SW 1271 (cell line): Measurements from ENCODE around the gene NOP9.

Experiments used
- DNase-seq, 2 experiments: peaks; one replicate each; lab custom pipeline; 2025; lab: John Stamatoyannopoulos, UW

NOP9 gene

GRCh38 chr14:24308342-24309124, 8.9 kb downstream of the NOP9 start:
- no peak for DNase-seq

- no peak for DNase-seq
These were observed 10.1 kb downstream of the NOP9 start, which contains the start of gene LTB4R2 for GRCh38 chr14:24309538-24310264. Gene LTB4R2 (plus strand): TSS chr14:24310140. CDS start chr14:24310665, 525 bp downstream.

- DNase-seq = no peak
These were observed 10.6 kb downstream of the NOP9 start for GRCh38 chr14:24310265-24310645.

DNA sequence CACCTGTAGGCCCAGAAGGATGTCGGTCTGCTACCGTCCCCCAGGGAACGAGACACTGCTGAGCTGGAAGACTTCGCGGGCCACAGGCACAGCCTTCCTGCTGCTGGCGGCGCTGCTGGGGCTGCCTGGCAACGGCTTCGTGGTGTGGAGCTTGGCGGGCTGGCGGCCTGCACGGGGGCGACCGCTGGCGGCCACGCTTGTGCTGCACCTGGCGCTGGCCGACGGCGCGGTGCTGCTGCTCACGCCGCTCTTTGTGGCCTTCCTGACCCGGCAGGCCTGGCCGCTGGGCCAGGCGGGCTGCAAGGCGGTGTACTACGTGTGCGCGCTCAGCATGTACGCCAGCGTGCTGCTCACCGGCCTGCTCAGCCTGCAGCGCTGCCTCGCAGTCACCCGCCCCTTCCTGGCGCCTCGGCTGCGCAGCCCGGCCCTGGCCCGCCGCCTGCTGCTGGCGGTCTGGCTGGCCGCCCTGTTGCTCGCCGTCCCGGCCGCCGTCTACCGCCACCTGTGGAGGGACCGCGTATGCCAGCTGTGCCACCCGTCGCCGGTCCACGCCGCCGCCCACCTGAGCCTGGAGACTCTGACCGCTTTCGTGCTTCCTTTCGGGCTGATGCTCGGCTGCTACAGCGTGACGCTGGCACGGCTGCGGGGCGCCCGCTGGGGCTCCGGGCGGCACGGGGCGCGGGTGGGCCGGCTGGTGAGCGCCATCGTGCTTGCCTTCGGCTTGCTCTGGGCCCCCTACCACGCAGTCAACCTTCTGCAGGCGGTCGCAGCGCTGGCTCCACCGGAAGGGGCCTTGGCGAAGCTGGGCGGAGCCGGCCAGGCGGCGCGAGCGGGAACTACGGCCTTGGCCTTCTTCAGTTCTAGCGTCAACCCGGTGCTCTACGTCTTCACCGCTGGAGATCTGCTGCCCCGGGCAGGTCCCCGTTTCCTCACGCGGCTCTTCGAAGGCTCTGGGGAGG, 11.3 kb downstream of the NOP9 start, which contains the start of gene LTB4R:
TSS of gene LTB4R (plus strand) at position 857 of the 959 bp plus-strand sequence. CDS start 4,150 bp downstream, outside the sequence.
- DNase-seq = no peak

- no peak for DNase-seq
These were observed 12.4 kb downstream of the NOP9 start for GRCh38 chr14:24311837-24312615.

- no peak for DNase-seq
These were observed 13.3 kb downstream of the NOP9 start for GRCh38 chr14:24312736-24313507.

GRCh38 chr14:24313913-24314312, 14.3 kb downstream of the NOP9 start:
- DNase-seq = no peak

DNA sequence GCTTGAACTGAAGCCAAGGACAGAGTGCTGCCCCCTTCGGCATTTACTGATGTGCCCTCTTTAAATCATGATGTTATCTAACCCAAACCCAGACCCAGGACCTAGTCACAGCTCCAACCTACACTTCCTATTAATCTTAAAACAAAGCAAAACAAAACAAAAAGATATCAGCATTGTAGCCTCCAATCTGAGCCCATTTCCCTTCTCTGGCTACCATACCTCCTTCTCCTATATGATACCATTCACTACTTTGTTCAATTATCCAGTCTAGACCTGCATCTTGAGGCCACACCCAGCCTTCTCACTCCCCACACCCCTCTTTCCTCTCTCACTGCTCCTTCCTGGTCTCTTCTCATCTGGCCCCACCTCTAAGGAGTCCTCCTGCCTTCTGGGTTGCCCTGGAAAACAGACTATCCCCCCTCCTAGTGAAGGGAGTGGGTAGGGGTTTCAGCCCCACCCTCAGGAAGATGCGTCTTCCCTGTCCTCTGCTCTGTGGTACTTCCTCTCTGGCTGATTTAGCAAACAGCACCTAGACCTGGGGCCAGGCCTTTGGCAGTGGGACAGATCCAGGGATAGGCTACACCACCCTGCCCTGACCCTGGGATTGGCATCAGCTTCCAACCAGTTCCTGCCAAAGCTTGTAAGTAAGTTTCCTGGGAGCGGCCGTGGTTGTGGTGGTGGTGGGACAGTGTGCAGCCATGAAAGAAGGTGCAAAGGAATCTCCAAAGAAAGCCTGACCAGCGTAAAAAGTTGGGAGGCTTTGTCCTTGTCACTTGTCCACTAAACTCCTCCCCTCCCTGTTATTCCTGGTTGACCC, 14.9 kb downstream of the NOP9 start:
- no peak for DNase-seq

DNA sequence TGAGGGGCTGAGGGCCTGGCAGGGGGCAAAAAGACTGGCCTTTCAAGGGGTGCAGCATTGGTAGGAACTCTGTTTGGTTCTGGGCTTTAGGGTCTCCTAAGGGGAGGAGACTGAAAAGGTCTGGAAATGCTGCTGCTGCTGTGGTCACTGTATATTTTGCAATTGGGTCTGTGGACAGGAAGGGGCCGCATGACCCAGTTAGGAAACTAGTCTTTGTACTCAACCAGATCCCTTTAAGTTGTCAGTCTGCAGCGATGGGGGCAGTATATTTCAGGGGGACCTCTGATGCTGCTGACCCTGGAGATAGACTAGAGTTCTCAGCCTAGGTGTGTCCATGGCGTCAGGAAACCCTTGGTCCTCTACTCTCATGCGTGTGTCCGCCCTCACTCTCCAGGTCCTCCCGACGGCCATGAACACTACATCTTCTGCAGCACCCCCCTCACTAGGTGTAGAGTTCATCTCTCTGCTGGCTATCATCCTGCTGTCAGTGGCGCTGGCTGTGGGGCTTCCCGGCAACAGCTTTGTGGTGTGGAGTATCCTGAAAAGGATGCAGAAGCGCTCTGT, 15.7 kb downstream of the NOP9 start:
- no peak for DNase-seq

GRCh38 chr14:24315807-24316596, 16.4 kb downstream of the NOP9 start:
- no peak for DNase-seq

DNA sequence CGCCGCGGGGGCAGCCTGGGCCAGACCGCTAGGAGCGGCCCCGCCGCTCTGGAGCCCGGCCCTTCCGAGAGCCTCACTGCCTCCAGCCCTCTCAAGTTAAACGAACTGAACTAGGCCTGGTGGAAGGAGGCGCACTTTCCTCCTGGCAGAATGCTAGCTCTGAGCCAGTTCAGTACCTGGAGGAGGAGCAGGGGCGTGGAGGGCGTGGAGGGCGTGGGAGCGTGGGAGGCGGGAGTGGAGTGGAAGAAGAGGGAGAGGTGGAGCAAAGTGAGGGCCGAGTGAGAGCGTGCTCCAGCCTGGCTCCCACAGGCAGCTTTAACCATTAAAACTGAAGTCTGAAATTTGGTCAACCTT, 16.9 kb downstream of the NOP9 start:
- DNase-seq = no peak

- peak in 1 of 2 experiments; percentile 29 for DNase-seq
These were observed 17.7 kb downstream of the NOP9 start for GRCh38 chr14:24317141-24317928.

GRCh38 chr14:24321212-24321975, 21.7 kb downstream of the NOP9 start:
- no peak for DNase-seq

GRCh38 chr14:24322672-24323071, 23.0 kb downstream of the NOP9 start:
- DNase-seq = no peak

DNA sequence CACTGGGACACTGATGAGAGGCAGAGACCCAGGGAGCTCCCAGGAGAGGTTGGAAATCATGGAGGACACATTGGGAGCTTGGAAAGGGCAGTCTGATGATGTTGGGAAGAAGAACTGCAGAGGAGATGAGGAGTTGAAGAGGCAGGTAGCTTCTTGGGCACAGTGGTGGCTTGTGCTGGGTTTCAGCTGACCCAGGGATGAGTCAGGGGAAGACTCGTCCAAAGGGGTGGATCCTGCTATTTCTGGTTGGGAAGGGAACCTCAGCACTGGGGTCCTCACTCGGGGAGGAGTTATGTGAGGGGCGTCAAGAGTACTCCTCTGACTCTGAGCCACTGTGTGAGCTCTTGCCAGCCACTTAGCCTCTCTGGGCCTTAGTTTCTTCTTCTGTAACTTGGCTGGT, 23.7 kb downstream of the NOP9 start:
- no peak for DNase-seq

GRCh38 chr14:24324024-24324423, 24.4 kb downstream of the NOP9 start:
- no peak for DNase-seq

DNA sequence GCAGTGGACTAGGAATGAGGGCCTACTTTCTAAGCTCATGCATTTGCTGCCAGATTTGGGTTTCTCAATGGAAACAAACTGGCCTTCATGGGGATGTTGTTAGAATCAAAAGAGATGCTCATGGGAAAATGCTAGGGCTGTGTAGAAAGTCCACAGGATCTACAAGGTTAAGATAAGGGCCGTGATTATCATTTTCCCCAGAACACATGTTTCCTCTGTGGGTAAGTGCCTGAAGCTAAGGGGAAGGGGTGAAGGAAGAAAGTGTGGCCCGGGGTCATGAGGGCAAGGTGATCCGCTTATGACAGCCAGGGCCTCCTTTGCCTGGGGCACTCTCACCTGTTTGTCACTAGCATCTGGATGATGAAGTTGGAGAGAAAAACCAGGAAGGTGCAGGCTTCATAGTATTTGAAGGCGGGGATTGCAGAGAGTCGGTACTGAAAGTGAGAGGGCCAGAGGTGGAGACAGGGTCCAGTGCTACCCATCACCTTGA, 25.4 kb downstream of the NOP9 start:
- DNase-seq = no peak
